HUES48 (cell line): ENCODE results near the gene GRIN3A.
"Not testable (repeated sequence)": the region's sequence is repeated elsewhere in the genome, so short reads cannot be mapped to it uniquely, and the experiment has no call there.

ENCODE experiments used
- H3K27ac ChIP-seq: one replicate; pipeline ENCODE4 v1.7.0; 2013; ENCODE audit warnings: low read depth, low read length, inconsistent platforms
- H3K27me3 ChIP-seq: 2 replicates; pipeline ENCODE4 v1.6.1; 2013; ENCODE audit warnings: mild to moderate bottlenecking, low read length; ENCODE audit not compliant: control insufficient read depth, insufficient read depth
- H3K36me3 ChIP-seq: 2 replicates; pipeline ENCODE4 v1.6.1; 2013; ENCODE audit warnings: low read length; ENCODE audit not compliant: control insufficient read depth, insufficient read depth
- H3K4me1 ChIP-seq: 2 replicates; pipeline ENCODE4 v1.6.1; 2013; ENCODE audit warnings: mild to moderate bottlenecking, low read length; ENCODE audit not compliant: control insufficient read depth, insufficient read depth
- H3K4me3 ChIP-seq: 2 replicates; pipeline ENCODE4 v1.5.1; 2013; ENCODE audit warnings: mild to moderate bottlenecking, low read depth, low read length
- H3K9ac ChIP-seq: 2 replicates; pipeline ENCODE4 v1.6.1; 2013; ENCODE audit warnings: mild to moderate bottlenecking, low read depth, low read length, moderate library complexity
- H3K9me3 ChIP-seq: 2 replicates; pipeline ENCODE4 v1.6.1; 2013; ENCODE audit warnings: low read length; ENCODE audit not compliant: control insufficient read depth, insufficient read depth

Gene GRIN3A

DNA sequence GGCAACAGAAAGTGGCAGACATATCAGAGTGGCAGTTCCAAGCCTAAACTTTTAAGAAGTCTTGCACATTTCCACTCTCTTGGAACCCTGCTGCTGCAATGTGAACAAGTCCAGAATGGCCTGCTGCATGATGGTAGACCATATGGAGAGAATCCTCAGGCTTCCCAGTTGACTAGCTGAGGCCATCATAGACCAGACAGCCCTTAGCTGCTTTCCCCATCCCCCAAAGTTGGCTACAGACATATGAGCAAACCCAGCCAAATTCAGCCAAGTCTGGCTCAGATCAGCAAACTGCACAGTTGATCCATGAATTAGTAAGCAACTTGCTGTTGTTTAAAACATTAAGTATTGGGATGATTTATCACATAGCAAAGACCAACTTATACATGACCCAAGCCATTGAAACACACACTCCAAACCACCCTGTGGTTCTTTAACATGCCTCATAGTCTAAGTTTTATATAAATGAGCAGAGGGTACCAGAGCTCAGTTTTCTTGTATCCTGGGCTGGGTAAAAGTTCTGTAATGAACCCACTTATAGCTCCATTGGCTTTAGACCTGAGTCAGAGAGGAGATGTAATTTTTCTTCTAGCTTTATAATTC, 163.6 kb downstream of the GRIN3A start:
- Histone ChIP-seq H3K36me3 (no peaks in the 10 kb centered on the region), H3K27me3 (no peaks in the 10 kb centered on the region)

DNA sequence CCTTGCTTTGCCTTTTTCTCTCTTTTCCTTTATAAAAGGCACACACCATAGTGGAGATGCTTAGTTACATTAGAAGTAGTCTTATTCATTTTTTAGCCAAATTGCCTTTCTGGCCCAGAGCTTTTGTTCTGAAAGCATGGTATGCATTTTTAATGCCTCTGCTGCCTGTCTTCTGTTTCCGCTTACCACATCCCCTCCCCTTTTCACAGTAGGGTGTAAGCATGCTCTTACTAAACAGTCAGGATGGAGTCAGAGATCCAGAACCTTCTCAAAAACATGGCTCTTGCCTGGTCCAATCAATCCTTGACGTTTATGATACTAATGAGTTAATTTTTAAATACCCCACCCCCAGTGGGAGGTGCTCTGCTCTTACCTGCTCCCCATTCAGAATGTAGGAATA, 166.1 kb downstream of the GRIN3A start:
- Histone ChIP-seq H3K4me1 (peaks cover 24% of the 10 kb centered on the region), H3K4me3 (no peak overlapping the region), H3K27ac (no peak overlapping the region), H3K9ac (no peak overlapping the region), H3K9me3 (no peaks in the 10 kb centered on the region), H3K36me3 (peaks cover 16% of the 10 kb centered on the region), H3K27me3 (no peaks in the 10 kb centered on the region)

More for the DNA sequence above, 163.6 kb downstream of the GRIN3A start:
- Histone ChIP-seq H3K9me3 (no peaks in the 10 kb centered on the region), H3K9ac (no peak overlapping the region), H3K4me3 (no peak overlapping the region), H3K27ac (no peak overlapping the region), H3K4me1 (peaks cover 29% of the 10 kb centered on the region)

DNA sequence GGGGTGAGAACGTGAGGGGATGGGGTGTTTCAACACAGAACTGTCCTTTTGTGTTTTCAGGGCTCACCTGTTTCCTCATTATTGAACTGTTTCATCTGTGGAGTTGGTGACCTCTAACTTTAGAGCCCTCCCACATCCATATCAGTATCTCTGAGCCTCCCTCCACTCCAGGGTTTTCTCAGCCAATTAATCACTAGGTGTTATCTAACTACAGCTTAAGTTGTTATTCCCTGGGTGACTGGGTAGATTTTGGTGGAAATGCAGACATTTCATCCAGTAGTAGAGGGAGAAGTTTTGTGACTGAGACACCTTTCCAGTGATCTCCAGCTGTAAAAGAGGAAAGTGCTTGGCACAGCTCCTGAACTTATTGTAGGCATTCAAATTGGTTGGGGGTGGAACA, 167.3 kb downstream of the GRIN3A start:
- Histone ChIP-seq H3K9me3 (no peaks in the 10 kb centered on the region), H3K4me1 (peaks cover 24% of the 10 kb centered on the region), H3K36me3 (peaks cover 24% of the 10 kb centered on the region), H3K9ac (no peak overlapping the region), H3K4me3 (no peak overlapping the region), H3K27ac (no peak overlapping the region), H3K27me3 (no peaks in the 10 kb centered on the region)

DNA sequence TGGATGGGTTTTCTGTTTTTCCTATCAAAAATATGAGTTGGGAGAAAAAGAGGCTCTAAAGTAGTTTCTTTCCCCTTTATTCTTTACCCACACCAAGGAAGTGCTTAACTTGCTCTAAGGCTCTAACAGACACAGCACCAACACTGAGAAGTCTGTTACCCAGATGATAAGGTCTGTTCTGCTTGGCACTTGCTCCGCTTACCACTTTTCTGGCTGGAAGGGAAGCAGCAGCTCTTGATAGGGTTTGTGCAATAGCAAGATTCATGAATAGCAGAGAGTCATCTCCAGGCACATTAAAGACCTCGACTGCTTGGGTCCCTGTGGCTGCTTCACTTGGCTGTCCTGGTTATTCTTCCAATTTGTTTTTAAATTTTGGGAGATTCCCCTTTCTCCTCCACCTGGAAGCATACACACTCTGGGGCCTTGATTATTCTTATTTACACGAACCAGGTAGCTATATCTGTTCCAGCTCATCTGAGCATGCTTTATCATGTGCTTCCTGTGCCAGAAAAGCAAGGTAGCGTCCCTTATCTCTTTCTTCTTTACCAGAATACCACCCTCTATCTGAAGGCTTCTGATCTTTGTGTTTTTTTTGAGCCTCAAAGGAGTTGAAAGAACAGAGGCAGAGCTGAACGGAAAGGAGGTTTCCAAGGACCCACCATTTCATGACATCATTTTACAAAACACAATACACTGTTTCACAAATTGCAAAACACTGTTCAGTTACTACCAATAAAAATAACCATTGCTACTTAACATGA, 168.5 kb downstream of the GRIN3A start:
- H3K36me3 ChIP-seq: peaks cover 30% of the 10 kb centered on the region
- H3K4me1 ChIP-seq: peaks cover 24% of the 10 kb centered on the region
- no peak overlapping the region for H3K4me3 ChIP-seq

DNA sequence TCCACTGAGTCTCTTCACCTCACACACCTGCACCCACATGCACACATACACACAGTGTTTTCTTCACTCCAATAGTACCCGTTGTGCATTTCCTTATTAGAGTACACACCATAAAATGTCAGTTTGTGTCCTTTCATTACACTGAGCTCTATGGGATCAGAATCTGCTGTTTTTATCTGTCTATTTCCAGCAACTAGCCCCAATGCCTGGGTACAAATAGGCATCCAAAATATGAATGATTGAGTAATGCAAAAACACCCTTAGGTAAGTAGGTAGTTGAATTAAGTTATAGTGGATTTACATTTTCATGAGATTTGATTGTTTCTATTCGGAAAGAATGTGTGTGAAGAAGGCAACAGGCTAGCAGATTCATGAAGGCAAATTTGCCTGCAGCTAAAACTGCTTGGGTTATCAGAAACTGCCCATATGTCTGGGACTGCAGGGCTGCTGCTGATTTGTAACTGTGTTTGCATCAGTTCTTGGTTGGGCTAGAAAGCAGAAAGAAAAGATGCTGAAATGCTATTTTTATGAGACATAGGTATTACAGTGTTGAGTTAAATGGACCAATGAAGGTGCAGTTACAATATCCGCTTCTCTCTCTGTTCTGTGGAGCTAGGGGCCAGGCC, 170.6 kb downstream of the GRIN3A start:
- Histone ChIP-seq H3K4me1 (peaks cover 21% of the 10 kb centered on the region), H3K36me3 (peaks cover 45% of the 10 kb centered on the region), H3K27me3 (no peaks in the 10 kb centered on the region), H3K27ac (no peak overlapping the region), H3K4me3 (no peak overlapping the region), H3K9ac (no peak overlapping the region), H3K9me3 (no peaks in the 10 kb centered on the region)

More for the DNA sequence above, 168.5 kb downstream of the GRIN3A start:
- H3K9ac ChIP-seq: no peak overlapping the region
- H3K27ac ChIP-seq: no peak overlapping the region
- H3K9me3 ChIP-seq: no peaks in the 10 kb centered on the region
- H3K27me3 ChIP-seq: no peaks in the 10 kb centered on the region

DNA sequence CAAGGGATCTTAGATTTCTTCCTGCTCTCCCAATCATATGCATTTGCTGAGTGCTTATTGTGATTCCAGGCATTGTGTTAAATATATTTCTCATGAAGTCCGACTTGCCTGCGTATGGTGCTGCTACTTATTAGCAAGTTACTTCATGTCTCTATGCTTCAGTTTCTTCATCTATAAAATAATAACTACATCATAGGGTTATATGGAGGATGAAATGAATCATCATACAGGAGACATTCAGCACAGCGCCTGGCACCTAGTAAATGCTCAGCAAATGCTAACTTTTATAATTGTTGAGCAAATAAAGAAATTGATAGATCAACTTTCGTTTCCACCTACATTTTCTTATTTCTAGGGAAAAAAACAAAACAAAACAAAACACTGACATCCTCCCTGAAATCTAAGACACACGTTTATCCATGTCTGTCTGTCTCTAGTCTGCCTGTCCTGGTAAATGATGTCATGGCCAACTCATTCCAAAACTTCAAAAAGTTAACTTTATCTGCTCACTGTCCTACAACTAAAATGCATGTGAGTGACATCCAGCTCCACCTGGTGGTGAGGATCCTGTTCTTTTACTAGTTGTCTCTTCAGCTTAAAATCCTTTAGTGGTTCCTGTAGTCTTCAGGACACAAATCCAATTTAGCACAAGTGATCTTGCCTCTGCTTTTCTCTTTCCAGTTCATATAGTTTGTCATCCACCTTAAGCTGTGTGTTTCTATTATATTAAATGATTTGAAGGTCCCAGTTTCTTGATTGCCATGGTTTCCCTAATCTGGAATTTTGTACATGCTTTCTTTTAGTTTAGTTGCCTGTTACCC, 171.3 kb downstream of the GRIN3A start:
- Histone ChIP-seq H3K27ac (no peak overlapping the region), H3K9ac (no peak overlapping the region), H3K9me3 (no peaks in the 10 kb centered on the region), H3K4me3 (no peak overlapping the region), H3K4me1 (peaks cover 14% of the 10 kb centered on the region), H3K36me3 (peaks cover 52% of the 10 kb centered on the region), H3K27me3 (no peaks in the 10 kb centered on the region)

DNA sequence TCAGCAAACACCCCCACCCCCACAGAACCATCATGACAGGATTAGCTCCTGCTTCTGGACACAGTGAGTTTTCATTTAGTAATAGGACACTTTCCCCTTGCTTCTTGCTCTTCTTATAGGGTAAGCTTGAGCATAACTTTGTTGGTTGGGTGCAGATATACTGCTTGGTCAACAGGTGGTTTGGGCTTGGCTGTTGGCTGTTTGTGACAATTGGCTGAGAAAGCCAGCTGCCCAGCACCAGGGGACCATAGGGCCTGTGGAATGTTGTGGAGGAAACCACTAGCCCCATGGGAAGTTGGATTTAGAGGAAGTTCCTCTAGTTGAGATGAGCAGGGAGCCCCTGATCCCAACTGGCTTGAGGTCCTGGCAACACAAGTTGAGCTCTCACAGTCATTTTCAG, 174.2 kb downstream of the GRIN3A start:
- Histone ChIP-seq H3K36me3 (peaks cover 75% of the 10 kb centered on the region), H3K4me3 (no peak overlapping the region)

DNA sequence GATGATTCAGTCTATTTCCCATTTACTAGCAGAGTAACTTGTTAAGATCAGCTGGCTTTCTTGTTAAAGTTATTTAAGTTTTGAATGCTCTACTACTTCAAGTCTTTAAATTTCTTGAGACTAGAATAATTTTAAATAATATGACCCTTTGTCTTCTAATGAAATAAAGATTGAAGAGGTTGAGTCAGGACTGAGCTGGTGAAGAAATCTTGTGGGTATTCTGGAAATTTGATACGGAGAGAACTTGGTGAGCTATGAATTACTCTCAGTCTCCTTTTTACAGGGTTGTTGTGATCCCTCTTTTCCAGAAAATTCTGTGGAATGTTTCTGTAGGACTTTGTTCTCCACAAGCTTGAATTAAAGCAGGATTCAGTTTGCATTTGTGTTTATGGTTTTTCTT, 175.5 kb downstream of the GRIN3A start:
- H3K4me1 ChIP-seq: no peaks in the 10 kb centered on the region
- no peak overlapping the region for H3K27ac ChIP-seq
- H3K9me3 ChIP-seq: no peaks in the 10 kb centered on the region
- no peak overlapping the region for H3K9ac ChIP-seq
- H3K27me3 ChIP-seq: no peaks in the 10 kb centered on the region
- peaks cover 77% of the 10 kb centered on the region for H3K36me3 ChIP-seq
- no peak overlapping the region for H3K4me3 ChIP-seq

More for the DNA sequence above, 174.2 kb downstream of the GRIN3A start:
- Histone ChIP-seq H3K9ac (no peak overlapping the region), H3K27me3 (no peaks in the 10 kb centered on the region), H3K4me1 (no peaks in the 10 kb centered on the region), H3K9me3 (no peaks in the 10 kb centered on the region), H3K27ac (no peak overlapping the region)

DNA sequence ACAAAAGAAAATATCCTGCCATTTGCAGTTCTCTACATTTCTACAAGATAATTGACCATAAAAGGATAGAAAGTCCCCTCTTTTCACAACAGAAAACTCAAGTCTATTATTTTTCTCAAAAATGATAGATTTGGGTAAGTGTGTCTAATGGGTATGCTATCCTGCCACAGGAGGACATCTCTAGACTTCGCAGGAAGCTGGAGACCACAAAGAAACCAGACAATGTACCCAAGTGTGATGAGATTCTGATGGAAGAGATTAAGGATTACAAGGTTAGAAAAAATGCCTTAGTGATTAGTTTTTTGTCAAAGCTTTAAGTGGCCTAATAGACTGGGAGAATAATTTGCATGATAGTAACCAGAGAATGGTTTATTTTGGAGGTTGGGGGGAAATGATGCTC, 176.7 kb downstream of the GRIN3A start:
- Histone ChIP-seq H3K36me3 (peaks cover 79% of the 10 kb centered on the region), H3K4me3 (no peak overlapping the region), H3K27me3 (no peaks in the 10 kb centered on the region), H3K4me1 (no peaks in the 10 kb centered on the region), H3K27ac (no peak overlapping the region), H3K9me3 (no peaks in the 10 kb centered on the region), H3K9ac (no peak overlapping the region)

DNA sequence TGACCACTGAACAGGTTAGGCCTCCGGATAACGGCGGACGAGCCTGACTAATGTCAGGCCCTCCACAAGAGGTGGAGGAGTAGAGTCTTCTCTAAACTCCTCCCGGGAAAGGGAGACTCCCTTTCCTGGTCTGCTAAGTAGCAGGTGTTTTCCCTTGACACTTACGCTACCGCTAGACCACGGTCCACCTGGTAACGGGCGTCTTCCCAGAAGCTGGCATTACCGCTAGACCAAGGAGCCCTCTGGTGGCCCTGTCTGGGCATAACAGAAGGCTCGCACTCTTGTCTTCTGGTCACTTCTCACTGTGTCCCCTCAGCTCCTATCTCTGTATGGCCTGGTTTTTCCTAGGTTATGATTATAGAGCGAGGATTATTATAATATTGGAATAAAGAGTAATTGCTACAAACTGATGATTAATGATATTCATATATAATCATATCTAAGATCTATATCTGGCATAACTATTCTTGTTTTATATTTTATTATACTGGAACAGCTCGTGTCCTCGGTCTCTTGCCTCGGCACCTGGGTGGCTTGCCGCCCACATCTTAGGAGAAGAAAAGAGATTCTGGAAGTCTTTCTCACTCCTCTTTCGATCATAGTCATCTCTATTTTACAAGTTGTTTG, 188.9 kb downstream of the GRIN3A start:
- not testable (repeated sequence) for H3K4me3 ChIP-seq, H3K27ac ChIP-seq, H3K9me3 ChIP-seq, H3K4me1 ChIP-seq, H3K9ac ChIP-seq, H3K27me3 ChIP-seq
- H3K36me3 ChIP-seq: peaks cover 91% of the 10 kb centered on the region
